ENCODE results near the gene HDAC8.

HDAC8 gene

DNA sequence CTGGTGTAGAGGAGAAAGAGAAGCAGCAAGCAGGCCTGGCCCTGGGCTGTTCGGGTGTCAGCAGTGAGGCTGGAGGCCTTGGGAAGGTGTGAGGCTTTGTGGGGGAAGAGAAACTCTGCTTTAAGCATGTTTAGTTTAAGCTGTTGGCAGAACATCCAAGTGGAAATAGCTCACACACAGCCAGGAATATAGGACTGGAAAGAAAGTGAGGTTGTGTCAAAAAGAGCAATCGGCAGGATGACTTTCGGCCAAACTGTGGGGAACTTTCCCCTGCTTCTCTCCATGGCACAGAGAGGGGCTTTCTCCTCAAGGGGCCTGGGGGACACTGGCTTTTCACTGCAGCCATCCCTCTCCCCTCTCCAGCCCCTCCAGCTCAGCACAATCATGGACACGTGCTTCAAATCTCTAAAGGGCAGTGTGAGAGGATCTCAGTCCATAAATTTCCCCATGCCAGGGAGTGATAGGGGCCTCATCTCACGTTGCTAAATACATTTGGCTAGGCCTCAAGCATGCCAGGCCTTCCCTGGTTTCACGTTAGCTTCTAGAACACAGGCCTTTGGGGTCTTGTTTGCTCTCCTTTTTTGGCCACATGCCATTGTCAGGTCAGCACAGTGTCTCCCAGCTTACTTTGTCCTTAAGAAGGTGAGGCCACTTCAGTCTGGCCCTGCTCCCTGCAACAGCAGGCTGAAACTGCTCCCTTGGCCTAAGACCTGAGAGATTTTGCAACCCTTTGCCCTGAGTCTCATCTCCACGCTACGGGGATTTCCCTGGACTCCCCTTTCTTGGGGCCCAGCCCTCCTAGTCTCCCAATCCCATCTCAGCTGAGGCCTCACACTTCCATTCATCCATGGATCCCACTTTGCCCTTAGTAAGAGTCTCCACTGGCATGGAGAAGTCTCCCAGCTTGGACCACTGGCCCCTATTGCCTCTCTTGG lies 258.7 kb downstream of the HDAC8 start:
- TF ChIP-seq CTCF (IDR thresholded peaks at IDR 0.05): no peak
- TF ChIP-seq ZFX (IDR thresholded peaks at IDR 0.05; ENCODE audit: borderline replicate concordance): no peak
- no peak overlapping the region for H3K27ac ChIP-seq

DNA sequence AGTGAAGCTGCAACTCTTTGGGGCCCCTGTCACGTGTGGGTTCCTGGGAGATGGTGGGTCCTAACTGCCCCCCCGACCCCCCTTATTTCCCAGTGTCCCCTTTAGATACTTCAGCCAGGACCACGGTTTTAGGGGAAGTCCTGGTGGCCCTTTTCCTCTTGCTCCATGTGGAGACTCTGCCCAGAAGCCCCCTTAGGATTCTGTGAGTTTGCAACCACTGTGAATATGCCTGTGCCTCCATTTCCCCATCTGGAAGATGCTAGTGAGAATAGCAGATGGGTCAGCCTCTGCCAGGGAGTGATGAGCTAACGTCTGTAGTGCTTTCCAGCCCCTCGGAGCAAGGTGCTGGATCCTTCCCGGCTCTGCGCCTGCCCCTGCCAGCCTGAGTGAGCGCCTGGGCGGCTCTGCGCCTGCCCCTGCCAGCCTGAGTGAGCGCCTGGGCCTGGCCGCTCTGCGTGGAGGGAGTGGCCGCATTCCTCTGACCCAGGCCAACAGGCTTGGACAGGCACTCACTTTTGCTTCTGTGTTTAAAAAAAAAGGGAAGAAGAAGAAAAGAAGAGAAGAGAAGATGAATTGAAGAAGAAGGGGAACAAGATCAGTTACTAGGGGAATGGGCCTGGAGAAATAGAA lies 260.2 kb downstream of the HDAC8 start:
- no peak for TF ChIP-seq CTCF (IDR thresholded peaks at IDR 0.05)
- TF ChIP-seq ZFX (IDR thresholded peaks at IDR 0.05; ENCODE audit: borderline replicate concordance): no peak
- H3K27ac ChIP-seq: no peak overlapping the region

GRCh38 chrX:72309297-72310071 lies 263.2 kb downstream of the HDAC8 start:
- H3K27ac ChIP-seq: no peak overlapping the region
- TF ChIP-seq ZFX (IDR thresholded peaks at IDR 0.05; ENCODE audit: borderline replicate concordance) (no peak), CTCF (IDR thresholded peaks at IDR 0.05) (no peak)

- no peak overlapping the region for H3K27ac ChIP-seq
Observed at GRCh38 chrX:72308566-72309296, 263.9 kb downstream of the HDAC8 start.

GRCh38 chrX:72308209-72308565 lies 264.5 kb downstream of the HDAC8 start:
- TF ChIP-seq CTCF (IDR thresholded peaks at IDR 0.05) (no peak), ZFX (IDR thresholded peaks at IDR 0.05; ENCODE audit: borderline replicate concordance) (no peak)

More at GRCh38 chrX:72308566-72309296, 263.9 kb downstream of the HDAC8 start:
- no peak for TF ChIP-seq CTCF (IDR thresholded peaks at IDR 0.05)
- TF ChIP-seq ZFX (IDR thresholded peaks at IDR 0.05; ENCODE audit: borderline replicate concordance): no peak

GRCh38 chrX:72307646-72308051 lies 265.0 kb downstream of the HDAC8 start:
- H3K27ac ChIP-seq: no peak overlapping the region

More at GRCh38 chrX:72308209-72308565, 264.5 kb downstream of the HDAC8 start:
- H3K27ac ChIP-seq: no peak overlapping the region

More at GRCh38 chrX:72307646-72308051, 265.0 kb downstream of the HDAC8 start:
- TF ChIP-seq ZFX (IDR thresholded peaks at IDR 0.05; ENCODE audit: borderline replicate concordance): no peak
- no peak for TF ChIP-seq CTCF (IDR thresholded peaks at IDR 0.05)
